DMS79 (cell line): Measurements from ENCODE around the gene TRAPPC12.
"Not testable (repeated sequence)": the region's sequence is repeated elsewhere in the genome, so short reads cannot be mapped to it uniquely, and the experiment has no call there.

Source experiments
- DNase-seq: peaks from one replicate; lab custom pipeline; 2025; lab: John Stamatoyannopoulos, UW

Gene TRAPPC12

GRCh38 chr2:3379647-3380534, at the start of gene TRAPPC12:
Gene TRAPPC12 (plus strand): TSS chr2:3379694. CDS start chr2:3387624, 7,930 bp downstream.
- no peak for DNase-seq

- DNase-seq: no peak
Observed at GRCh38 chr2:3332133-3332532, 47.4 kb upstream of the TRAPPC12 start.

GRCh38 chr2:3334392-3335345, 44.8 kb upstream of the TRAPPC12 start:
- DNase-seq: no peak

- no peak for DNase-seq
Observed at GRCh38 chr2:3336844-3337243, 42.6 kb upstream of the TRAPPC12 start.

GRCh38 chr2:3338340-3338739, 41.2 kb upstream of the TRAPPC12 start:
- DNase-seq: no peak

- no peak for DNase-seq
Observed at GRCh38 chr2:3340144-3340543, 39.4 kb upstream of the TRAPPC12 start.

- no peak for DNase-seq
Observed at GRCh38 chr2:3341336-3341735, 38.2 kb upstream of the TRAPPC12 start.

GRCh38 chr2:3342324-3342723, 37.2 kb upstream of the TRAPPC12 start:
- DNase-seq: no peak

GRCh38 chr2:3343012-3343411, 36.5 kb upstream of the TRAPPC12 start:
- no peak for DNase-seq

- no peak for DNase-seq
Observed at GRCh38 chr2:3344897-3345296, 34.6 kb upstream of the TRAPPC12 start.

GRCh38 chr2:3345621-3346020, 33.9 kb upstream of the TRAPPC12 start:
- DNase-seq: no peak

GRCh38 chr2:3348767-3349166, 30.7 kb upstream of the TRAPPC12 start:
- no peak for DNase-seq

- peak; percentile 61 for DNase-seq
Observed at GRCh38 chr2:3349211-3349693, 30.2 kb upstream of the TRAPPC12 start.

- DNase-seq: peak; percentile 55
Observed at GRCh38 chr2:3354986-3355385, 24.5 kb upstream of the TRAPPC12 start.

- no peak for DNase-seq
Observed at GRCh38 chr2:3355951-3356569, 23.4 kb upstream of the TRAPPC12 start.

- DNase-seq: no peak
Observed at GRCh38 chr2:3356799-3357198, 22.7 kb upstream of the TRAPPC12 start.

GRCh38 chr2:3357446-3357845, 22.0 kb upstream of the TRAPPC12 start:
- not testable (repeated sequence) for DNase-seq

GRCh38 chr2:3357926-3358325, 21.6 kb upstream of the TRAPPC12 start:
- DNase-seq: no peak

GRCh38 chr2:3361518-3362389, 17.7 kb upstream of the TRAPPC12 start:
- no peak for DNase-seq

- DNase-seq: no peak
Observed at GRCh38 chr2:3365219-3365618, 14.3 kb upstream of the TRAPPC12 start.

- no peak for DNase-seq
Observed at GRCh38 chr2:3368261-3368722, 11.2 kb upstream of the TRAPPC12 start.
